Bronchial epithelial cell (primary cell): ENCODE measurements around the gene HEY2. TPM values are rescaled to one million over a fixed set of nuclear protein-coding genes. Genes with fewer than 3 reads are reported as not detected.

Experiments
- DNase-seq: peaks from one replicate; pipeline ENCODE4 v3.0.0-alpha.2; 2010; ENCODE audit warnings: low read depth
- FAIRE-seq: peaks from 2 replicates; lab custom pipeline; 2011; peaks lifted over from hg19 to GRCh38; lab: Jason Lieb, UNC
- H3K27me3 ChIP-seq: 2 replicates; pipeline ENCODE4 v1.5.1; 2011; ENCODE audit warnings: low read length; ENCODE audit not compliant: control insufficient read depth, insufficient read depth
- H3K36me3 ChIP-seq: 2 replicates; pipeline ENCODE4 v1.5.1; 2011; ENCODE audit warnings: low read length; ENCODE audit not compliant: control insufficient read depth, insufficient read depth
- H3K4me3 ChIP-seq: 2 replicates; pipeline ENCODE4 v1.5.1; 2011; ENCODE audit warnings: mild to moderate bottlenecking, low read depth, low read length, control low read depth
- total RNA-seq: library from RNA; depleted of rRNA; stranded (reverse); fragments of >200 nt; gene quantifications from 2 replicates; pipeline ENCODE4 v1.2.1, GENCODE V29; 2014
- TF ChIP-seq, protein P1 (sequence below): IDR thresholded peaks from 2 replicates; pipeline ENCODE4 v1.5.1; 2011; ENCODE audit warnings: mild to moderate bottlenecking, moderate library complexity, low read length, control low read depth, inconsistent platforms; ENCODE audit not compliant: insufficient read depth, severe bottlenecking

Gene HEY2
- total RNA-seq, 1 donor from 2014 or later: not detected

DNA sequence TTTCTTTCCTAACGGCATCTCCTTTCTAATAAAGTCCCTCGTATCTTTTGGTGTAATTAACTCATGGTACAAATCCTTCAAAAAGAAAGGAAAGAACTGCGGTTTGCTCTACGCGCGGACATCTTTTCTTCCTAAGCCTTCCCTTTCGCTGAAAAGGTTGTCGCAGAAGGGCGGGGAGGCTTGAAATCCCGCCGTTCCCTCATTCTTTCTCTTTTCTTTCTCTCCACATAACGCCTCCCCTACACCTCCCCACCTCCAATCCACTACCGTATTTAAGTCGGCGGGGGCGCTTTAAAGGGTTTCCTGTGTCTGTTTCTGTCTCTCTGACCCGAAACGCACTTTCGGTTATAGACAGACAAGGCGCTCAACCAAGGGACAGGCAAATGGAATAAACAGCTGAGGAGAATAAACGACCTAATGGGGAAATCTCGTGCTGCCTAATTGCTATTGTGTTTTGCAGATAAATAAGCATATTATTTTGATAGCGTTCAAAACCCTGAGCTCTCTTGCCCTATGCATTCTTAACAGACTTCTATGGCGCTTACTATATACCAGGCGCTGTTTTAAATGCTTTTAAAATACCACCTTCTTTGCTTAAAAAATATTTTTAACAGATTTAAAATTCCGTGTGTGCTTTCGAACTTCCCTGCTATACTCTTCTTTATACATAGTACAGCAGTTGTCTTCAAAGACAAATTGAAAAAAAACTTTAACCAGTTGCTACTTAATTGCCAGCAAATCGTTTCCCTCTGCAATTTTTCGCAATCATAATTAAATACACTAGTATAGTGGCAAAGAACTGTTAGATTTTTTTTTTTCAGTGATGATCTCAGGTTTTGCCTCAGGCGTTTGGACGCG lies 2.5 kb upstream of the HEY2 start:
- Histone ChIP-seq H3K27me3 (peaks cover 2% of the 10 kb centered on the region), H3K4me3 (peak overlapping the region; percentile 78), H3K36me3 (no peaks in the 10 kb centered on the region)
- DNase-seq: peak; percentile 69
- FAIRE-seq: no peak
- TF ChIP-seq, protein P1, sequence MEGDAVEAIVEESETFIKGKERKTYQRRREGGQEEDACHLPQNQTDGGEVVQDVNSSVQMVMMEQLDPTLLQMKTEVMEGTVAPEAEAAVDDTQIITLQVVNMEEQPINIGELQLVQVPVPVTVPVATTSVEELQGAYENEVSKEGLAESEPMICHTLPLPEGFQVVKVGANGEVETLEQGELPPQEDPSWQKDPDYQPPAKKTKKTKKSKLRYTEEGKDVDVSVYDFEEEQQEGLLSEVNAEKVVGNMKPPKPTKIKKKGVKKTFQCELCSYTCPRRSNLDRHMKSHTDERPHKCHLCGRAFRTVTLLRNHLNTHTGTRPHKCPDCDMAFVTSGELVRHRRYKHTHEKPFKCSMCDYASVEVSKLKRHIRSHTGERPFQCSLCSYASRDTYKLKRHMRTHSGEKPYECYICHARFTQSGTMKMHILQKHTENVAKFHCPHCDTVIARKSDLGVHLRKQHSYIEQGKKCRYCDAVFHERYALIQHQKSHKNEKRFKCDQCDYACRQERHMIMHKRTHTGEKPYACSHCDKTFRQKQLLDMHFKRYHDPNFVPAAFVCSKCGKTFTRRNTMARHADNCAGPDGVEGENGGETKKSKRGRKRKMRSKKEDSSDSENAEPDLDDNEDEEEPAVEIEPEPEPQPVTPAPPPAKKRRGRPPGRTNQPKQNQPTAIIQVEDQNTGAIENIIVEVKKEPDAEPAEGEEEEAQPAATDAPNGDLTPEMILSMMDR: no peak

DNA sequence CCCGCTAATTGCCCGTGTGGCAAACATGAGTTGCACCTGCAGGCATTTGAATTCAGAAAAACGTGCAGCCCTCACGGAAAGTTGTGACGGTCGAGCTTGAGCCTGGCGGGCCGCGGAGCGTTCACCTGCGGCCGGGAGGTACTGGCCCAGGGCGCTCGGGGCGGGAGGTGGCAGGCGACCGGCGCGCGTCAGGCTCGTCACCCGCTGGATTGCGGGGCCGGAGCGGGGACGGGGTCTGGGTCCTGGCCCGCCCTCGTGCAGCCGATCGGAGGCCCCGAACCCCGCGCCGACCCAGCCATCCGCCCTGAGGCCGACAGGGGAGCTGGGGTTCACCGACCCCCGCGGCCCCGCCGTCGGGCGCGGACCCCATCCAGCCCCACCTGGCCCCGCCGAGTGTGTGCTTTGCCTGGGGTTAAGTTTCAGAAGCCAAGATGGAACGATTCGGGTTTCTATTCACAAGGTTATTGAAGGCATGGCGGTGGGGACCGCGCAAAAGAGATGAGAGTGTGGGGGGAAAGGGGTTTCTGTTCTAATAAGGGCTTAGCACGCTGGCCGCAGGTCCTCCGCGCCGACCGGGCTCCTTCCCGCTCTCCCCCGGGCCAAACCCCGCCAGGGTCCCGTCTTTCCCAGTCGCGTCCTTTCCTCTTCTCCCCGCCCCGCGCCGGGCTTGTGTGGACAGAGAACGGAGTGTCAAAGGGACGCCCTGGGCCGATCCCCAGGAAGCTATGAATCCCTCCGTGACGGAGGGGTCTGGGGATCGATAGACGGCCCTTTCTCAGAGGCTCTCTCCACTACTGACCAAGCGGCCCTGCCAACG lies 1.6 kb upstream of the HEY2 start:
- no peak for FAIRE-seq
- H3K36me3 ChIP-seq: no peaks in the 10 kb centered on the region
- peak overlapping the region; percentile 78 for H3K4me3 ChIP-seq
- no peak for DNase-seq
- TF ChIP-seq, protein P1: no peak
- H3K27me3 ChIP-seq: peaks cover 2% of the 10 kb centered on the region

DNA sequence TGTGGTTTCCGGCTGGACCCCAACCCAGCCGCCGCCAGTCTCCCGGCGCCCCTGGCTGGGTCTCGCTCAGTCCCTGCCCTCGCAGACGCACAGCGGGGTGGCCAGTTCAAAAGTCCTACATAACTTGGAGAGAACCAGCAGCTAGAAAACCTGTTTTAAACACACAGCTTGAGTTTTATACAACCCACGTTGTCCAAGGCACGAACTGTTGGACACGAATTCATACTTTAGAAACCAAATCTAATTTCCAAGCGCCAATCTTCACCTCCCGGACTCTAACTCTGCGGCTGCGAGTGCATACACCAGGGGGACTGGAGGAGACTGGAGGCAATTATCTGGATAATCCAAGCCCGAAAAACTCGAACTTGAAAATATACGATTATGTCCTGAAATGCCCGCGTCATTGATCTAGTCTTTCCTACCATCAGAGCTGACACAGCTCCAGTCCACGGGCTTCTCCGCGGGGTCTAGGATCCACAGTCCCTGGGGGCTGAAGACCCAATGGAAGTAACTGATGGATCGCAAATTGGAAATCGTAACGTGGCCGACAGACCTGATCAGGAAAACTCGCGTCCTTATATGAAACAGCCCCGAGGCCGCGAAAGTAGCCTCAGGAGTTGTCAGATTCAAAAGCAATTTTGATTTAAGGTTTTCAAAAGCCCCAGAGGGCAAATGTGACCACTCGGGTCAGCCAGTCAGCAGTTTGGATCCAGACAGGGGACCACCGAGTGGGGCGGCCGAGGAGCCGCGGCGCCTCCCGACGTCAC lies 843 bp upstream of the HEY2 start:
- FAIRE-seq: no peak
- H3K4me3 ChIP-seq: peak overlapping the region; percentile 78
- no peaks in the 10 kb centered on the region for H3K36me3 ChIP-seq
- TF ChIP-seq, protein P1: no peak
- peaks cover 2% of the 10 kb centered on the region for H3K27me3 ChIP-seq
- DNase-seq: peak; percentile 20

DNA sequence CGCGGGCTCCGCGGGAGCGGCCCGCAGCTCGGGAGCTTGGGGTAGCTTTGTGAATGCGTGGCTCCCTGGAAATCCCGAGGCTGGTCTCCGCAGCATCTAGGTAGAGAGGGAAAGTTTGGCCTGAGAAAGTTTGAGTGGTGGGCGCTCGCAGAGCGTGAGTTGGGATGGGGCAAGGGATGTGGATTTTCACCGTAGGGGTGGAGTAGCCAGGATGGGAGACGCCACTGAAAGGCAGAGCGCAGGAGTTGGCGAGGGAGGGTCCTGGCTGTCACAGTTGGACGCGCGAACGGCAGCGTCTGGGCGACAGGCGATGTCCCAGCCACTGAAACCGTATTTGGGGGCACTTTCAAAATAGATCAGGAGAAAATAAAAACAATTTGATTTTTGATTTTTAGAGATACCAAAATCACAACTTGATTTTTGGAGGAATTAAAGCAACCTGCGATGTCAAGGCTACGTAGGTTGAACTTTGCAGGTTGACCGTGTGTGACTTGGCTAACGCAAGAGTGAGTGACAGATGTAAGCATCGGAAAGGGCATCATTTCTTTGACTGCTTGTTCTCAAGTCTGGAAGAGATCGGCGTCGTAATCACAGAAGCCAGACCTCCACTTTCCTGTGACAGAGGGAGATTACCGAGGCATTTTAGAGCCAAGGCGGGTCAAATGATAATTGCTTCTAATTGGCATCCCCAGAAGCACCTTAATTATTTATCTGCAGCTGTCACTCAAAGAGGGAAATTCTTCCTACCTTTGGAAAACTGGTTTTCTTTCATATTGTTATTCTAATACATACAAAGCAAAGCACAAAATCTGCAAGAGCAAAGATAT lies 646 bp downstream of the HEY2 start:
- no peak for FAIRE-seq
- Histone ChIP-seq H3K27me3 (peaks cover 2% of the 10 kb centered on the region), H3K36me3 (no peaks in the 10 kb centered on the region), H3K4me3 (peak overlapping the region; percentile 78)
- TF ChIP-seq, protein P1: no peak
- DNase-seq: no peak
